ENCODE results near the gene CD59. TPM values are rescaled to one million over a fixed set of nuclear protein-coding genes. Genes with fewer than 3 reads are reported as not detected.

Gene CD59
- total RNA-seq, 1 donor = 44.4 TPM

Other genes starting within 250 kb of the CD59 start
- not detected for gene C11orf91, start 35.6 kb downstream of the CD59 start, total RNA-seq
- 19.4 TPM for gene FBXO3, start 38.1 kb upstream of the CD59 start, total RNA-seq
- 148 TPM for gene LMO2, start 155.7 kb upstream of the CD59 start, total RNA-seq

Data from hematopoietic multipotent progenitor cell (in vitro differentiated cells).